ENCODE measurements around the gene HOXB5. TPM values are rescaled to one million over a fixed set of nuclear protein-coding genes. Genes with fewer than 3 reads are reported as not detected.

HOXB5 gene
- polyA plus RNA-seq, 4 donors = 23.9 to 51.6 (median 37.1) TPM

DNA sequence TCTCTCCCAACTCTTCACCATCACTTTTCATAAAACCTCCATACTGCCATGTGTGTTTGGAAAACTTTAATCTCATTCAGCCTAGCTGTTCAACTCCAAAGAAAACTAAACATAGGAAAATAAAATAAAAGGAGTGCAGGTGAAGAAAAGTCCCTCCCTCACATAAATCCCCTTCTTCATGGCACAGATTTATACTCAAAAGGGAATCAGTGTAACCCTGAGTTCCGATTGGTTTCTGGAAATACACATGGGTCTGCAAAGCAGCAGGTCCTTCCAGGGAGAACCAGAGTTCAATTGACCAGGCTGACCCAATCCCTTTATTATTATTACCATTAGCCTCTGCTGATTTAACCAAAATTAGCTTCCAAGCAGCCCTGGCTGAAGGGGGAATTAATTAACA lies 39.8 kb downstream of the HOXB5 start:
- DNase-seq (ENCODE audit: low read depth in 4 of 4, low spot score in 2 of 4) = peak in 1 of 4 donors; percentile 19

DNA sequence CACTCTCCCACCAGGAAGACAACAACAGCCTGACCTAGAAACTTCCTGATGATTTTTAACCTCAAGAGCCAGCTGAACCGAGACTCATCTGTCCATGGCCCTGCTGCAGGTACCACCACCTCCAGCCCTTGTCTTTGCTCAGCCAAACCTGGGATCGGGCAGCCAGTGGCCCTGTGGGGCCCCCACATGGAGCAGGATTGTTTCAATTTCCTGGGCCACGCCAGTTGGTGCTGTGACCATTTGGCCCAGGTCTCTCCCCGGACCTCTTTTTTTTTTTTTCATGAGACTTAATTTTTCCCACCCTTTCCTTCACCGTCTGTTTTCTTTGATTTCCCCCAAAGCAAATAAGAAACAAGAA lies 40.4 kb downstream of the HOXB5 start:
- peak in 1 of 4 donors; percentile 35 for DNase-seq (ENCODE audit: low read depth in 4 of 4, low spot score in 2 of 4)

DNA sequence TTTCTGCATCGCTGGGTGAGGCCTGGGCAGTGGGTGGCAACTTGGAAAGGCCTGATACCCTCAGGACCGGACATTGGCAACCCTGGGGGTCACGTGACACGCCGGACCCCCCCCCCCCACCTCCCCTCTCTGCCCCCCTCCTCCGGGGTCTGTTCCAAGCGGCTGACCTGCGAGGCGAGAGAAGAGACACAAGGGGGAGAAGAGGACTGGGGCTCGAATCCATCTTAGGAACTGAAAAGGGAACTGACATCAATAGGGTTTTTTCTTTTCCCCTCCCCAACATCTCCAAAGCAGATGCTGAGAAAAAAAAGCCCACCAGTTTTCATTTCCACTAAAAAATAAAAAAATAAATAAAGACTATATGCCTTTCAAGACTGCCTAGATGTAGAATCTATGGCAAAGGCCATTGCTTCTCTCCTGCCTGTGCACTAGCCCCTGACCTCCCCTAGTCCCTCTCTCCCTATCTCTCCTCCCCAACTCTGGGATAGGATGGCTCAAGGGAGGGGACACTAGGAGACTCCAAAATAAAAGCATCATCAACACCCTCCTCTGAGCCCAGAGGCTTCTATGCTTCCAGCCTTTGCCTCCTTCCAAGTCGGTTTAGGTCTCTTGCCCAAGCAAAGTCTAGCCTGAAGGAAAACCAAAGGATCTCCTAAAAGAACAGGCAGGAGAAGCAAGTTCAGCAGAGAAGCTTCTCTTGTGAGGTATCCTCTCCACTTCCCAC lies 41.0 kb downstream of the HOXB5 start:
- DNase-seq (ENCODE audit: low read depth in 4 of 4, low spot score in 2 of 4) = peak in 1 of 4 donors; percentile 45

DNA sequence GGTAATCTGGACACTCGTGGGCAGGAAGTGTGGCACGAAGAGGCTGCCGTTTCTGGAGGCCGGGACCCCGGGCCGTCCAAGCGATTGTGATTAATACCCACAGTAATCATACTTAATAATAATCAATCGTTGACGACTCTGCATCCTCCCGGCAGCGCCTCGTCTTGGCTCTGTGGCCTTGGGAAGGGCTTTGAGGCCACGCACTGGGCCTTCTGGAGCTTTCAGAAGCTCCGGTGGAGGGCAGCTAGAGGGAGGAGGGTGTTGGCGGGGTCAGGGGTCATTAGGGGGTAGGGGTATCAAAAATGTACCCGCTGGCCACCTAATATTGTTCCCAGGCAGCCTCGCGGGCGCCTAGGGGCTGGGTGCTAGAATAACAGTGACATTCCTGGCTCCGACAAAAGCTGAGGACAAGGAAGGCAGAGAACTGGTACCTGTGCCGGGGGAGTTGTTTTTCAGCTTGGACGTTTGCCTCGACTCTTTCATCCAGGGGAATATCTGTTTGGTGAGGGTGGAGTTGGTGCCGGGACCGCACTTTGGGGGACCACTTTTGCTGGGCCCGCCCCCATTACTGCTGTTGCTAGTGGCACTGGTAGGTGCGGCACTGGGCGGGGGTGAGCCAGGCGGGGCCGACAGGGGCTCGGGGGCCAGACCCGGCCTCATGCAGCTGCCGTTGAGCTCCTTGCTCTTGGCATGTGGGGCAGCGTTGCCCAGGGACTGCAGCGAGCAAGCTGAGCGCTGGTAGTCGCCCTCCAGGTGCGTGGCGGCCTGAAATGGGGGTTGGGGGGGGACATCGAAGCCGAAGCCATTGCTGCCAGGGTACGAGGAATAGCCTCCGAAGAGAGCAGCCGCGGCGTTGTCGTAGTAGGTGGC lies 41.7 kb downstream of the HOXB5 start:
- DNase-seq (ENCODE audit: low read depth in 4 of 4, low spot score in 2 of 4) = peak in 1 of 4 donors; percentile 26

DNA sequence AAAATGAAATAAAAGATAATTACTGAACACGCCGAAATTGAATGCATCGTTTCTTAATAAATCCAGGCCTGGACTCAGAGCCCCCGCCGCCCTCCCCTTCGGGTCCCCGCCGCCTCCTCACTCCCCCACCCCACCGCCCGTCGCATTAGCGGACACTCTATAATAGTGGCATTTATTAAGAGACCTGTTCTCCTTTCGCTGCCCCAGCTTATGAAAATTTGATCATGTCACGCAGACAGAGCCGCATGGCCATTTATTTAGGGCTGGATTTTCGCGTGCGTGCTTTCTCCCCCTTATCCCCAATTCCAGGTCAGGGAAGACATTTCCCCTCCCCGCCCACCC lies 42.4 kb downstream of the HOXB5 start:
- DNase-seq (ENCODE audit: low read depth in 4 of 4, low spot score in 2 of 4) = no peak

DNA sequence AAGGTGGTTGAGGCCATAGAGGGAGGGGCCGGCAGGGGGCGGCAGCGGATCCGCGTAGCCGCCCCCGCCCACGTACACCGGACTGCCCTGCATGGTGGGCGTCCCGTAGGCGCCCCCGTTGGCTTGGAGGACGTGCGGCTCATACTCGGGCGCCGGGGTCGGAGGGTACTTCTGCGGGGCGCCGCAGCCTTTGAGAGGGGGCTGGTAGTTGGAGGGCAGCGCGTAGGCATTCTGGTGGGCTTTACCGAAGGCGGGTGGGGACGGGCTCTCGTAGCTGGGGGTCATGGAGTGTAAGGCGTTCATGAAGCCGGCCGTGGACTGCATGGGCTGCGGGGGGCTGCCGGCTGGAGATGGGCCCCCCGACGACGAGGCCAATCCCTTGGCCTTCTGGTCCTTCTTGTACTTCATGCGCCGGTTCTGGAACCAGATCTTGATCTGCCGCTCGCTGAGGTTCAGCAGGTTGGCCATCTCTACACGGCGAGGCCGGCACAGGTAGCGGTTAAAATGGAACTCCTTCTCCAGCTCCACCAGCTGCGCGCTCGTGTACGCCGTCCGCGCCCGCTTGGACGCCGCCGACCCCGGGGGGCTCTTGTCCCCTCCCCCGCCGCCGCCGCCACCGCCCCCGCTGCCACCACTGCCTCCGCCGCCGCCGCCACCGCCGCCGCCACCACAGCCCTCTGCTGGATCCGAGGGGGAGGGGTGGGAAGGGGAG lies 42.9 kb downstream of the HOXB5 start:
- no peak for DNase-seq (ENCODE audit: low read depth in 4 of 4, low spot score in 2 of 4)

DNA sequence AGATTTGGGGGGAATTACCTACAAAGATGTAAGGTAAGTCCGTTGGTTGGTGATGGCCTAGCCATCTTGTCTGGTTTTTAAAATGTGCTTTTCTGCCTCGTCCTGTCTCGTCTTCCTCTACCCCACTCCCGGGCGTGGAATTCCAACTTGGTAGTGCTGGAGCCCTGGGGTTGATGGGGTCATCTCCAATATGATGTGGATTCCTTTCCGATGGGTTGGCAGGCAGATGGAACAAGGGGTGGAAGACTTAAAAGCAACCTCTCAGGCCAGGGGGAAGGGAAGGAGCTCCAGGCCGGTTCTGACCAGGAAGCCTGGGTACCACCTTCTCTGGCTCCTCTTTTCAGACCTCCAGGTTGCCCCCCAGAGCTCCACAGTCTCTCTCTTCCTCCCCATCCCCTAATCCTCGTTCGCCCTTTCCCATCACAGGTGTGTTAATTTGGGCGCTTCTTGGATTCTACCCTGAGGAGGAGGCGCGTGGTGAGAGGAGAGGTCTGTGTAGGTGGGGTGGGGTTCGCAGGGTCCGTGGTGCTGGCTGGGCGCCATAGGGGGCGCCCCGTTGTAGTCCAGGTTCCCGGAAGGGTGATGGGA lies 43.6 kb downstream of the HOXB5 start:
- DNase-seq (ENCODE audit: low read depth in 4 of 4, low spot score in 2 of 4) = no peak

DNA sequence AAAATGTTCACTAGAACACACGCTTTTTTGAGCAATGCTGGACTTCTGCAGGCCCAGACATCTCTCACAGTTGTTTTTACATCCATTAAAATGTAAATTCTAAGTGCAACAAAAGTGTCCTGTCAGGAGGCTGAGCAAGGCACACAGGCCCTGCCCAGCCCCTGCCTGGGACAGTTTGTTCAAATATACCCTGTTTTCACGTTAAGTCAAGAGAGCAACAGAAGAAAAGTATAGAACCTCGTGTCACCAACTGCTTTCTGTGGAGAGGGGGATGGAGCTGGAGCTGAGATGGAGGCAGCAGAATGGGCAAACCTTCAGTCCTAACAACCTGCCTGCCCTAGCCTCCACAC lies 44.3 kb downstream of the HOXB5 start:
- DNase-seq (ENCODE audit: low read depth in 4 of 4, low spot score in 2 of 4) = no peak

DNA sequence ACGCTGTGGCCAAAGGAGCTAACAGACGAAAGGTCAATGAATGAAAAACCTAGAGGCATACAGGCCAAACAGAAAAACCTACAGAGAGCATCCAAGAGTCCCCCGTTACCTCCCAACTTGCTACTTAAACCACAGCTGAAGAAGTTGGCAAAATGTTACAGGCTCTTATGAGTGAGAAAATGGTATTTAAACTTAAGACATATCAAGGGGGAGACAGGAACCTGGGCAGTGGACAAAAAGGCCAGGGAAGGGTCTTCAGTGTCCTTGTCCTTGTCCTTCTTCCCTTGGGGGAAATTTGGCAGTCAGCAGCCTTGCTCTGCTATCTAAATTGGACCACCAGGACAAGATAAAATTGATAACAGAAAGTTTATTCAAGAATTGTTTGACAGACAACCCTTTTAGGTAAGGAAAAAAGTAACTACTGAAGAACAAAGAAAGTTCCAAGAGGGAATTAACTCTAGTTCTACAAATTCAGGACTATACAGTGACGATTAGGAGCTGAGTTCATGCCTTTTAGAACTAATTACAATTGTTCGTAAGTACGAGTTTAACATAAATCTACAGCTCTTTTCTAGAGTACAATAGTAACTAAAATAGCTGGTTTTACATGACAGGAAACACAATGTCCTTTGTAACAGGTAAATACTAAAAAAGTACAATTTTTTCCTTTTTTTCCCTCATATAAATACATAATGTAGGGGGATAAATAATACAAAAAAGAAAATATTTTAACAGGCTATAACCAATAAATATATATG lies 44.9 kb downstream of the HOXB5 start:
- DNase-seq (ENCODE audit: low read depth in 4 of 4, low spot score in 2 of 4) = no peak

DNA sequence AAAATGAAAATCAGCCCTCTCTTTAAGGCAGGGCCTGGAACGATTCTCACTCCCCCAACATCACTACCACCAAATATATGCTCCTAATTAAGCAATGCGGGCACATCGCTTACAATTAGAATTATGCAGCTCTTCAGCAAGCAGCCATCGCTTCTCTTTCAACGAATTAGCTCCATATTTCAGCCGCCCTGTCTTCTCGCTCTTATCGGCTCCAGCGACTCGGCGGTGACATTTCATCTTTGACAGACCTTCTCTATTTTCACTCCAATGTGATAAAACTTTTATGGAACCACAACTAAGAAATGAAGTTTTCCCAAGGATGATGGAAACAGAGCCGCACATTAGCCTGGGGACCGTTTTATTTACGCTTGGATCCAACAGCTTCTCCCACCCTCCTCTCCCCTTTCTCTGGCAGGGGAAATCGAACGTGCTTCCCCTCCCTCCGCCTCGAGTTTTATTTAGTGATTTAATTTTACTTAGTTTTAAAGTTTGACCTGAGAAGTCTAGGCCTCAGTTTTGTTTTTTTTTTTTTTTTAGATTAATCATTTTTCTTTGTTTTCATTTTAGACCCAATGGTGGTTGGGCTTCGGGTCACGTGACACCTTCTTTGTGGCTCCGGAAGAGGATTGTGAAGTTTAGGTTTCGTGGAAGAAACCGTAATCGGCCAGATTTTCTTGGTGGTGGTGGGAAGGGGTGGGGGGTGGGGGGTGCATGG lies 45.6 kb downstream of the HOXB5 start:
- DNase-seq (ENCODE audit: low read depth in 4 of 4, low spot score in 2 of 4) = no peak

DNA sequence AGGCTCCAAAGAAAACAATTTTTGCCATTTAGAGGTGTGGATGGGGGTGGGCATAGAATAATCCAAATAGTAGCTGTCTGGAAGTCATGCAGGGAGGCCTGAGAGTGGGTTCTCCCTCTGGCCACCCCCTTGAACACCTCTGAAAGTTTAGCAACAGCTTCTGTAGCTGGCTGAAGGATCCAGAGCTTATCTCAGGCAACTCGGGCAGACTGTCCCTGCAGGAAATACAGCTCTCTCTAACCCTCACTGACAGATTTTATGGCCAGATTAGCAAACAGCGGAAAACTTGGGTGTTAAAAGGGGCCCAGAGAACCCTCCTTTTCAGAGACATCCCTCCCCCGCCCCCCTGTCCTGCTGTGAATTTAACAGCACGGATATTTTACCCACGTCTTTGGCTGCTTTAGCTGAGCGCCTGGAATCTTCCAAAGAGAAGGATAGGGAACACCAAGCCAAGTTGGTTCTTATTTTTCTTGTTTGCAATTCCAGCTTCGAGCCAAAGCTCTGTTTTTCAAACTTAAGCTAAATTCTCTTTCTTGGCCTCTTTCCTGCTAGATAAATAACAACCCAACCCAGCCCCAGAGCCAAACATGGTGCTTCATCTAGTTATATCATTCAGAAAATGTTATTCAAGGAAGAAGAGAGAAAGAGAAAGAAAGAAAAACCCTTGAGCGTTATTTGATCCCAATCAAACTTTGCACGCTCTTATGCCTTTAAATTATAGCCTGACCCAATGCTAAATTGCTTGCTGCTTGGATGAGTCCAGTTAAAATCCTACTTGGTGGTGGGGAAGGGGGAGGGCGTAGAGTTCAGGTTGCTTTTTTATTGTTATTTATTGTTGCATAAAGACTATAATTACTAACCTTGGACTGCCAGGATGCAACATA lies 46.4 kb downstream of the HOXB5 start:
- DNase-seq (ENCODE audit: low read depth in 4 of 4, low spot score in 2 of 4) = no peak

DNA sequence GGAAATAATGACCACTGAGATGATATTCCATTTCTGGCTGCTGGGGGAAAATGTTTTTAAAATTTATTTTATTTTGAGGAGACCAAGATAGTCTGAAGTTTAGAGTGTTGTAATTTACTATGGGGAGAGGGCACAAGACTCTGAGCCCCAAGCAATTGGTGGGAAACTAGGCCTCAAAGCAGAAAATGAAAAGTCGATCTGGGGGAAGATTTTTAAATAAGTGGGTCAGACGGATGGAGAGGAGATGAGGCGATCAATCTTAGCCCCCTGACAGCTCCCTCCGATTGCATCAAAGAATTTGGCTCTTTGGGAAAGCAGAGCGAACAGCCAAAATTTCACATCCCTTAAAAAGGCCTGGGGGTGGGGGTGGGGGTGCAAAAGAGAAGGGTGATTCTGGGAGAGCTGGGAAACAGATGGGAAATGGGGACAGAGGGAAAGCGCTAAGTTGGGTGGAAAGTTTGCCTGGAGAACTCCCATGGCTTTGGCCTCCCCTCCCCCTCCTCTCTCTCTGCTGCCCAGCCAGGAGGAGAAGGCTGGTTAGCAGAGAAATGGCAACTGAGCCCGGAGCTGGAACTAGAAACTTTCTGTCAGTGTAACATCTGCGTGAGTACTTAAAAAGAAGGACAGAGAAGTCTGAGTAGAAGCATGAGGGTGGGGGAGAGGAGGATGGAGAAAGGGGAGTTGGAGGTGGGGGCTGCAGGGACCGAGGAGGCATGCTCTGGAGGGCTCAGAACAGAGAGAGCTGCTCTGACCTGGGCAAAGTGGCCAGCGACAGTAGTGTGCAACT lies 47.2 kb downstream of the HOXB5 start:
- DNase-seq (ENCODE audit: low read depth in 4 of 4, low spot score in 2 of 4) = no peak

DNA sequence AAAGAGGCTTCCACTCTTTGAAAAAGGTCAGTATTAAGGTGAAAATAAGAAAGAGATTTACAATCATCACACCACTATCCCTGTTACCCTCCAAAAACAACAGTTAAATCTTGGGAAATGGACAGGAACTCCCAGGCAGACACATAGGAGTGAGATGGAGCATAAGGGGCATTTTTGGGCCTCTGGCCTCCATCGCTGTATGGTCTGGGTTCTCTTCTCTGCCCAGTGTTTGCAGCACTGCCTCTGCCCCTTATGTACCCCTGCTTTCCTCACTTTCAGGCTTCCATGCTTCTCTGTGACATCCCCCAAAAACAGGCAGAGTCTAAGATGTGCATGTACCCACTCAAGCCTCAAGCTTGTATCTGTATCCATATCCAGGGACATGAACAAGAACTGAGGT lies 48.0 kb downstream of the HOXB5 start:
- DNase-seq (ENCODE audit: low read depth in 4 of 4, low spot score in 2 of 4) = no peak

DNA sequence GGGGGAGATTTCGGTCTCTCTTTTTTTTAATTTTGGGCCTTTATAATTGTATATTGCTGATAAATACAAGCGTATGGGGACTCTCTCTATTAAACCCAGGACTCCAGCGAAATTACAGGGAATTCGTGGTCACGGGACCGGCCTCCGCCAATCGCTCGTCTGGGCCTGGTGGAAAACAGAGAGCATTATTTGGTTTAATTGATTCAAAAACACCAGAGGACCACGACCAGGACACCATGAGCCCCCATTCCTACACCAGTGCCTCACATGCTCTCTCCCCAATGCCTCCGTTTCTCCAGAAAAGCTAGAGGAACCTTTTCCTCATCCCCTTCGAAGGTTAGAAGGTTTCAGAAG lies 48.6 kb downstream of the HOXB5 start, which contains the start of gene HOXB2:
HOXB2 (minus strand) TSS at position 88 of the 354 bp plus-strand sequence. CDS start 198 bp downstream, outside the sequence.
- no peak for DNase-seq (ENCODE audit: low read depth in 4 of 4, low spot score in 2 of 4)

DNA sequence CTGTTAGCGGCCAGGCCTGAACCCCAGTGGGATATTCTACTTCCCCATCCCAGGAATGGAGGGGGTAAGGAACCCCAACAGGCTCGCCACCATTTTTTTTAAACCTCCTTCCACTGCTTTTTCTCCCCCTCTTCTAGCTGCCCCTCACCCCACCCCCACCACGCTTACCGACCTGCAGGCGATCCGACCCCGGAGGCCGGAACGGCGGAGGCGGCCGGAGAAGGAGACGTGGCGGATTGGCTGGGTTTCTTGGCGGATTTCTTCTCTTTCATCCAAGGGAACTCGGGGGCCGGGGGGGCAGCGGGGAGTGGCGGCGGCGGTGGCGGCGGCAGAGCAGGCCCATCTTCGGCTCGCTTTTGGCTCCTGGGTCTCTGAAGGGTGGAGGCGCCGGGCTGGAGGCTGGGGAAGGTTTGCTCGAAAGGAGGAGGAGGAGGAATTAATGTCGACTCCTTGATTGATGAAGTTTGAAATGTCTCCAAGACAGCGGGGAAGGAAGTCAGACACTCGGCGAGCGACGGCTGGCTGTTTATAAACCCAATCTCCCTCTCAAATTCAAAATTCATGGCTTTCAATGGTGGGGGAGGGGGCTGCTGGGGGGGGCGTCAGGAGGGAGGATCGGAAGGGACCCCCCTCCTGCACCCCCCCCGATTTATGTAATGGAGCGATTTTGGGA lies 49.1 kb downstream of the HOXB5 start:
- DNase-seq (ENCODE audit: low read depth in 4 of 4, low spot score in 2 of 4) = no peak

DNA sequence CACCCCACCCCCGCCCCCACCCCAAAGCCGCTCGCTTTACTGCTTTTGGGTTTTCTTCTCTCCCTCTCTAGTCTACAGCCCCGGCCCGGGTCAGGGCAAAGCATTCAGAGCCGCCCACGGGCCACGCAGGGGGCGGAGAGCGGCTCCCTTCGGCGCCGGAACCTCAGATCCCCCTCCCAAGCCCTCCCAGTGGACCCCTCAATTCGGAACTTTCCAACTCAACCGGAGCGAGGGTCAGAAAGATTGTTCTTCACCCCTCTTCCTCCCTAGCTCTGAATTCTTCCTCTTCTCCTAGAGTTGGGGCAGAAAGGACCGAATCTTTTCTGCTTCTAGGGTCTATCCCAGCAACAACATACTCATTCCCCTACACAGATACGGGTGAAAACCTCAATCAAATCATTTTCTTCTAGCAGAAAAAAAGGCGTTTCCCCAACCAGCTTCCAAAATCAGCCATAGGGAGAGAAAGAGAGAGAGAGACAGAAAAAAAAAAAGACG lies 49.7 kb downstream of the HOXB5 start:
- DNase-seq (ENCODE audit: low read depth in 4 of 4, low spot score in 2 of 4) = no peak

DNA sequence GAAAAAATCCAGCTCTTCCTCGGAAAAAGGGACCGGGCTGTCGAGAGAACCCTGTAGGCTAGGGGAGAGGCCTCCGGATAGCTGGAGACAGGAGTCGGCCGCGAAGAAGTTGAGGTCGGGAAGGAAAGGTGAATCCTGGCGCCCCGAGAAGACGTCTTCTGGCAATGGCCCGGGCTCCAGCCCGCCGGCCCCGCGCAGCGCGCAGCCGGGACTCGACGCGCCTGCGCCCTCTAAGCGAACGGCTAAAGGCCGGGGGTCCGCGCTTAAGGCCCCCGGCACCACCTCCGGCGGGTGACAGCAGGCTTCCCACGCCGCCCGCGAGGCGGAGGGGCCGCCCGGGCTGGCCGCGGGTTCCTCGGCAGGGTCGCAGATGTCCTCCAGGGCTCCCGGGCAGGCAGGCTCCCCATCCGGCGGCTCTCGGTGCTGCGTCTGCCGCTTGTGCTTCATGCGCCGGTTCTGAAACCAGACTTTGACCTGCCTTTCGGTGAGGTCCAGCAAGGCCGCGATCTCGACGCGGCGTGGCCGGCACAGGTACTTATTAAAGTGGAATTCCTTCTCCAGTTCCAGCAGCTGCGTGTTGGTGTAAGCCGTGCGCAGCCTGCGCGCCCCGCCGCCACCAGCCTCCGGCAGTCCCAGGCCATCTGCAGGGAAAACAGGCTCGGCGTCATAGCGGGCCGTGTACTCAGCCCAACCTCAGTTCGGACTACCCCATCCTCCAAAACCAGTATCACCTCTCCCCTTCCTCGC lies 50.3 kb downstream of the HOXB5 start:
- DNase-seq (ENCODE audit: low read depth in 4 of 4, low spot score in 2 of 4) = no peak
